ENCODE data around the gene TRABD2B. TPM values are rescaled to one million over a fixed set of nuclear protein-coding genes. Genes with fewer than 3 reads are reported as not detected.
A peak's percentile ranks its signal among the peaks of the same experiment; 100 is the strongest.

Gene TRABD2B
- total and polyA plus RNA-seq, 11 donors: 0.31 to 1.1 (median 0.80) TPM

DNA sequence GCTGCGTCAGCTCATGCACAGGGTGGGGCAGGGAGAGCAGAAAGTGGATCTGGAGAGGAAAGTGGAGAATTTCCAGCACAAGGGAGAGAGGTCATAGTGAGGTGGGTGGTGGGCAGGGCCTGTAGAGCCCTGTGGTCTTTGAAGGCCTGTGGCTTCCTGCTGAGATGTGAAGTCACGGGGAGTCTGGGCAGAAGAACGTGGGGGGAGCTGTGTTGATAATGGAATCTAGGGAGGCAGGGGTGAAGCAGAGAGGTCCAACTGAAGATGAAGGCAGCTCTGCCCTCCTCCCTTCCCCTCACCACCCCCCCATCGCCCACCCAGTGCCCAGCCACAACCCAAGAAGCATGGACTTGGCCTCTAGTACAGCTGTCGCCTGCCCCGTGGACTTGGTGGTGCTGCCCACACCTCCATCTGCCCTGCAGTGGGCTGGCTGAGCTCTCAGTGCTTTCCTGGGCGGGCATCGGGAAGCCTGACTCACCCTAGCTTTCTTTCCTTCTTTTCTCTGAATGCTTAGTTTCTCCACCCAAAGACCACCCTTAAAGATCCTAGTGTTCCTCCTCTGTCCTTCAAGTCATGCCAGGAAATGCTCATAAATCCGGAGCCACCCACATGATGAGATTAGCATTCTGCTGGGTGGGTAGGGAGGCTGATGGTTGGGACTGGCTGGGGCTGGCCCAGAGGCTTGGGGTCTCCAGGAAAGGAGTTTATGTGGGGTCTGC lies 186.1 kb downstream of the TRABD2B start:
- TF ChIP-seq CTCF (IDR thresholded peaks at IDR 0.05) (no peak), POLR2A (IDR thresholded peaks at IDR 0.05) (no peak)
- DNase-seq (no peak), ATAC-seq (peak in 1 of 4 donors; percentile 15)
- WGBS, 4 donors: 71 to 81% (median 77%) methylated on average over 8 to 9 of the region's 9 CpGs
- Histone ChIP-seq H3K4me1 (peaks cover 0 to 28% (median 9%) of the 10 kb centered on the region in 12 donors), H3K27me3 (no peaks in the 10 kb centered on the region), H3K9me3 (no peaks in the 10 kb centered on the region), H3K36me3 (no peaks in the 10 kb centered on the region), H3K4me3 (no peak overlapping the region), H3K27ac (no peak overlapping the region)
- intact Hi-C loops (cut with DNase I): loop anchor here in 1 of 10 donors (10.0 kb wide), 1 partner anchor 56 kb away; no protein-coding TSS in a partner anchor

- Histone ChIP-seq H3K27ac (no peak overlapping the region), H3K36me3 (no peaks in the 10 kb centered on the region), H3K9me3 (no peaks in the 10 kb centered on the region), H3K27me3 (no peaks in the 10 kb centered on the region), H3K4me3 (no peak overlapping the region), H3K4me1 (peaks cover 0 to 20% (median 6%) of the 10 kb centered on the region in 12 donors)
- intact Hi-C loops (cut with DNase I): loop anchor here in 1 of 10 donors (10.0 kb wide), 1 partner anchor 55 kb away; no protein-coding TSS in a partner anchor
- 73 to 82% (median 75%) methylated on average over 8 of the region's 8 CpGs for WGBS, 4 donors
- no peak for DNase-seq
- no peak for ATAC-seq
- TF ChIP-seq POLR2A (IDR thresholded peaks at IDR 0.05) (no peak), CTCF (IDR thresholded peaks at IDR 0.05) (no peak)
Measured at GRCh38 chr1:47809301-47810084, 187.7 kb downstream of the TRABD2B start.

GRCh38 chr1:47808612-47809011 lies 188.6 kb downstream of the TRABD2B start:
- Histone ChIP-seq H3K4me1 (peaks cover 0 to 18% (median 0%) of the 10 kb centered on the region in 12 donors), H3K36me3 (no peaks in the 10 kb centered on the region), H3K27me3 (no peaks in the 10 kb centered on the region), H3K9me3 (no peaks in the 10 kb centered on the region), H3K27ac (no peak overlapping the region), H3K4me3 (no peak overlapping the region)
- TF ChIP-seq CTCF (IDR thresholded peaks at IDR 0.05): no peak
- TF ChIP-seq POLR2A (IDR thresholded peaks at IDR 0.05): no peak
- 84 to 96% (median 88%) methylated on average over 2 of the region's 2 CpGs for WGBS, 4 donors
- intact Hi-C loops (cut with DNase I): no loop called here
- ATAC-seq (no peak), DNase-seq (no peak)

GRCh38 chr1:47805921-47806361 lies 191.2 kb downstream of the TRABD2B start:
- ATAC-seq (no peak), DNase-seq (peak in 1 of 5 donors; percentile 24)
- intact Hi-C loops (cut with DNase I): no loop called here
- Histone ChIP-seq H3K9me3 (no peaks in the 10 kb centered on the region), H3K36me3 (no peaks in the 10 kb centered on the region), H3K27ac (no peak overlapping the region), H3K27me3 (no peaks in the 10 kb centered on the region), H3K4me1 (peaks cover 0 to 9% (median 0%) of the 10 kb centered on the region in 12 donors), H3K4me3 (no peak overlapping the region)
- WGBS, 4 donors: 67 to 76% (median 71%) methylated on average over 6 of the region's 6 CpGs
- TF ChIP-seq CTCF (IDR thresholded peaks at IDR 0.05) (no peak), POLR2A (IDR thresholded peaks at IDR 0.05) (no peak)
